Measurements from ENCODE around the gene PHLDB3.
"Not testable (repeated sequence)": the region's sequence is repeated elsewhere in the genome, so short reads cannot be mapped to it uniquely, and the experiment has no call there.

The PHLDB3 gene

GRCh38 chr19:43526884-43527859 is 22.6 kb upstream of the PHLDB3 start, which contains the start of gene ETHE1:
Gene ETHE1 (minus strand): TSS chr19:43527201. CDS start chr19:43527177, 24 bp downstream.
- no peak for FAIRE-seq

GRCh38 chr19:43525836-43526771 is 21.6 kb upstream of the PHLDB3 start:
- no peak for FAIRE-seq

- no peak for FAIRE-seq
Measured at GRCh38 chr19:43524922-43525835, 20.6 kb upstream of the PHLDB3 start.

GRCh38 chr19:43523696-43524095 is 19.1 kb upstream of the PHLDB3 start:
- FAIRE-seq, result not testable (repeated sequence)

GRCh38 chr19:43522929-43523328 is 18.4 kb upstream of the PHLDB3 start:
- FAIRE-seq, result no peak

GRCh38 chr19:43519436-43520088 is 15.0 kb upstream of the PHLDB3 start:
- FAIRE-seq, result no peak

GRCh38 chr19:43518051-43518450 is 13.5 kb upstream of the PHLDB3 start:
- FAIRE-seq, result no peak

- FAIRE-seq, result not testable (repeated sequence)
Measured at GRCh38 chr19:43512399-43512798, 7.9 kb upstream of the PHLDB3 start.

- no peak for FAIRE-seq
Measured at GRCh38 chr19:43511324-43511723, 6.8 kb upstream of the PHLDB3 start.

GRCh38 chr19:43510713-43511112 is 6.2 kb upstream of the PHLDB3 start:
- no peak for FAIRE-seq

GRCh38 chr19:43507880-43508279 is 3.3 kb upstream of the PHLDB3 start:
- FAIRE-seq, result no peak

GRCh38 chr19:43506629-43507028 is 2.1 kb upstream of the PHLDB3 start:
- no peak for FAIRE-seq

- FAIRE-seq, result no peak
Measured at GRCh38 chr19:43505941-43506340, 1.4 kb upstream of the PHLDB3 start.

GRCh38 chr19:43505186-43505456 is 575 bp upstream of the PHLDB3 start:
- FAIRE-seq, result no peak

- no peak for FAIRE-seq
Measured at GRCh38 chr19:43503501-43504425, 783 bp downstream of the PHLDB3 start.

GRCh38 chr19:43502419-43502976 is 2.0 kb downstream of the PHLDB3 start:
- FAIRE-seq, result no peak

GRCh38 chr19:43501661-43502418 is 2.7 kb downstream of the PHLDB3 start:
- FAIRE-seq, result no peak

GRCh38 chr19:43499042-43499441 is 5.5 kb downstream of the PHLDB3 start:
- FAIRE-seq, result no peak

GRCh38 chr19:43498233-43498842 is 6.2 kb downstream of the PHLDB3 start:
- no peak for FAIRE-seq

All from colon (tissue), 2 donors.